Adrenal gland (tissue), 12 donors: ENCODE measurements around the gene SMAD3. TPM values are rescaled to one million over a fixed set of nuclear protein-coding genes. Genes with fewer than 3 reads are reported as not detected.

Source experiments
- DNase-seq, 7 donors: peaks; one replicate each; pipeline ENCODE4 v3.0.0-alpha.2; 2019 to 2020
- H3K27ac ChIP-seq, 5 donors: fragments of 200-600 bp; sonication (generic) in 4 of 5; 1 replicate in 3 of 5; 2 replicates in 2 of 5; pipeline versions ENCODE4 v1.5.1 to v1.8.0; 2016 to 2020; ENCODE audit warnings: mild to moderate bottlenecking in 1 of 5
- H3K27me3 ChIP-seq: fragments of 200-600 bp; 2 replicates; pipeline ENCODE4 v1.8.0; 2021
- H3K36me3 ChIP-seq, 2 donors: fragments of 200-600 bp; replicated peaks in 1 of 2; 1 replicate in 1 of 2; 2 replicates in 1 of 2; pipeline versions ENCODE4 v1.5.1 to v1.8.0; 2018 to 2022
- H3K4me1 ChIP-seq, 2 donors: fragments of 200-600 bp; replicated peaks in 1 of 2; 1 replicate in 1 of 2; 2 replicates in 1 of 2; pipeline versions ENCODE4 v1.5.1 to v1.8.0; 2018 to 2021
- H3K4me3 ChIP-seq, 4 donors: fragments of 200-600 bp; sonication (generic) in 3 of 4; one replicate each; pipeline ENCODE4 v1.5.1; 2016 to 2018
- H3K9me3 ChIP-seq, 3 donors: fragments of 200-600 bp; sonication (generic) in 1 of 3; replicated peaks in 1 of 3; 1 replicate in 2 of 3; 2 replicates in 1 of 3; pipeline versions ENCODE4 v1.5.1 to v1.8.0; 2016 to 2021
- POLR2A ChIP-seq, 2 donors: fragments of 450-650 bp; IDR thresholded peaks; one replicate each; pipeline ENCODE4 v1.6.1; 2017; ENCODE audit warnings: antibody characterized with exemption in 2 of 2, mild to moderate bottlenecking in 2 of 2, moderate library complexity in 1 of 2
- WGBS, 4 donors: extraction: QIAGEN DNeasy Blood & Tissue Kit in 2 of 4; methylation state at CpG; one replicate each; pipeline versions ENCODE4 v1.1.5 to v1.1.7; 2013 to 2017; 5-methylcytosine and 5-hydroxymethylcytosine counted together
- intact Hi-C, 2 donors: fragments of 100-400 bp; cut with DNase I; formaldehyde crosslinking; loops; one replicate each; pipeline versions ENCODE4 v1.14.1 to v1.15.0; 2022 to 2023
- polyA plus RNA-seq, 3 donors: library from polyadenylated mRNA; stranded (reverse); fragments of 200-250 nt in 2 of 3; fragments of 350-450 nt in 1 of 3; fragmentation: Illumina TruSeq in 1 of 3; extraction: RNeasy Lipid Tissue Mini Kit (QIAGEN cat#74804) in 1 of 3; gene quantifications; one replicate each; pipeline ENCODE4 v1.2.3, GENCODE V29; 2013 to 2014
- total RNA-seq, 9 donors: library from RNA; depleted of rRNA in 4 of 9; stranded (reverse); fragments of >200 nt in 4 of 9; fragments of 120-200 nt in 1 of 9; fragmentation: NEBNext Ultra II Directional in 1 of 9; extraction: Animal tissue kit (Norgen Biotek cat#: 25700) in 1 of 9; gene quantifications; one replicate each; pipeline versions ENCODE4 v1.1.0 to v1.2.4, GENCODE V29; 2013 to 2023
- TF ChIP-seq, protein P1 (sequence below), 6 experiments: fragments of 450-650 bp in 4 of 6; fragments of 200-600 bp in 2 of 6; sonication (generic) in 1 of 6; IDR thresholded peaks; 1 replicate in 5 of 6; 2 replicates in 1 of 6; pipeline versions ENCODE4 v1.5.1 to v1.8.0; 2016 to 2021; ENCODE audit warnings: antibody characterized with exemption in 6 of 6, mild to moderate bottlenecking in 2 of 6, moderate library complexity in 1 of 6
- donor health status: healthy with polysubstance abuse.
- donor health status: Bipolar disorder and iron deficiency.
- donor health status: DM: yes; HTN: yes; CAD: no.
- donor health status: DM: no; HTN: no; CAD: no.
- donor health status: DM: no; HTN: no; CAD: no.
- donor health status: DM: yes; HTN: yes; CAD: no.

Gene SMAD3
- total and polyA plus RNA-seq, 12 donors, result 6.4 to 92.0 (median 8.0) TPM

DNA sequence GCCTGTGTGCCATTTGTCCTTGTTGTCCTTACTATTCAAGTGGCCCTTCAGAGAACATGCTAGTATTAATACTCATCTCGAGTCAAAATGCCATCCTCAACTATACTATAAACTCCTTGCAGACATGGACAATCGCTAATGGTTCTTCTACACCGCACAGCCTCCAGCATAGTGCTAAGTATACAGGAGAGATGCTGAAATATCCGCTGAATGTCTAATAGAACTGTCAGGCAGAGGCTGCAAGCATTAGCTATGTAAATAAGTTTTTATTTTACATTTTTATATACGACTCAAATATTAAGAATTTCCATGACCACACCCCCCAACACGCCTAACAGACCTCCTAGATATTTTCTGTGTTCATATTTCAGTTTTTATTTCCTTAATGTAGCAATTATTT lies 149.7 kb downstream of the SMAD3 start:
- H3K36me3 ChIP-seq, result no peaks in the 10 kb centered on the region
- no peaks in the 10 kb centered on the region for H3K4me1 ChIP-seq
- intact Hi-C loops, result no loop called here
- no peak overlapping the region for H3K27ac ChIP-seq
- no peaks in the 10 kb centered on the region for H3K27me3 ChIP-seq
- DNase-seq, result no peak
- 88 to 98% (median 93%) methylated on average over 6 of the region's 6 CpGs for WGBS, 4 donors
- no peaks in the 10 kb centered on the region for H3K9me3 ChIP-seq
- H3K4me3 ChIP-seq, result no peak overlapping the region
- TF ChIP-seq, protein P1, sequence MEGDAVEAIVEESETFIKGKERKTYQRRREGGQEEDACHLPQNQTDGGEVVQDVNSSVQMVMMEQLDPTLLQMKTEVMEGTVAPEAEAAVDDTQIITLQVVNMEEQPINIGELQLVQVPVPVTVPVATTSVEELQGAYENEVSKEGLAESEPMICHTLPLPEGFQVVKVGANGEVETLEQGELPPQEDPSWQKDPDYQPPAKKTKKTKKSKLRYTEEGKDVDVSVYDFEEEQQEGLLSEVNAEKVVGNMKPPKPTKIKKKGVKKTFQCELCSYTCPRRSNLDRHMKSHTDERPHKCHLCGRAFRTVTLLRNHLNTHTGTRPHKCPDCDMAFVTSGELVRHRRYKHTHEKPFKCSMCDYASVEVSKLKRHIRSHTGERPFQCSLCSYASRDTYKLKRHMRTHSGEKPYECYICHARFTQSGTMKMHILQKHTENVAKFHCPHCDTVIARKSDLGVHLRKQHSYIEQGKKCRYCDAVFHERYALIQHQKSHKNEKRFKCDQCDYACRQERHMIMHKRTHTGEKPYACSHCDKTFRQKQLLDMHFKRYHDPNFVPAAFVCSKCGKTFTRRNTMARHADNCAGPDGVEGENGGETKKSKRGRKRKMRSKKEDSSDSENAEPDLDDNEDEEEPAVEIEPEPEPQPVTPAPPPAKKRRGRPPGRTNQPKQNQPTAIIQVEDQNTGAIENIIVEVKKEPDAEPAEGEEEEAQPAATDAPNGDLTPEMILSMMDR (IDR thresholded peaks at IDR 0.05), result no peak
- no peak for TF ChIP-seq POLR2A (IDR thresholded peaks at IDR 0.05)

DNA sequence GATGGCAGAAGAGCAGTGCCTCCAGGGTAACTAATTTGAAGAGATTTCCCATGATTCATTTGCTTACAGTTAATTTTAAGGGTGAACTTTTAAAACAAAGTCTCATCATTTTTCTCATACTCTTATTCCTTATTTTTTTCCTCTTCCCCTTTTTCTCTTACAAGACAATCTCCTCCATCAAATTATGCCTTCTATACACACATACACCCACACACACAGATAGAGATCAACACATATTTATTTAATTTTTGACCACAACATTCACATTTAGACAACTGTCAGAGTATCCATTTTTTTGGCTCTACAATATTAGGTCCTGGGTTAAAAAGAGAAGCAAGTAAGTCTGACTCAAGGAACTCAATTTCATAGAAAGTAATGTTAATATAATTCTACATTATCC lies 151.5 kb downstream of the SMAD3 start:
- no peaks in the 10 kb centered on the region for H3K4me1 ChIP-seq
- H3K9me3 ChIP-seq, result no peaks in the 10 kb centered on the region
- no peak for TF ChIP-seq POLR2A (IDR thresholded peaks at IDR 0.05)
- intact Hi-C loops, result no loop called here
- no peak overlapping the region for H3K27ac ChIP-seq
- no peaks in the 10 kb centered on the region for H3K36me3 ChIP-seq
- no peak for DNase-seq
- H3K4me3 ChIP-seq, result no peak overlapping the region
- H3K27me3 ChIP-seq, result no peaks in the 10 kb centered on the region

DNA sequence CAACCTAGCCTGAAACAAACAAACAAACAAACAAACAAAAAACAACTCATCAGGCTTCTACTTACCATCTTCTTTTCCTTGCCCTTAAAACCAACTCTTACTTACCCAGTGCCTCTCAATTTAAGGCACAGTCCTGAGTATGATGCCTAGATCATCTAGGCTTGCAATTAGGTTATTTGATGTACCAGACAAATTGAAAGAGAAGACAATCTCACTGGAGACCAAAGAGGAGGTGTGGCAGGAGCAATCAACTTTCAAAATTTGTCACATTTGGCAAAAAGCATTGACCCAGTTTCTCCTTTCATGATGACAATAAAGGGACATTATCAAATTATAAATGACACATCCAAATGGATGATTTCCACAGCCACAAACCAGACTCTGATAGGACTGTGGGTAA lies 153.0 kb downstream of the SMAD3 start:
- Histone ChIP-seq H3K4me1 (no peaks in the 10 kb centered on the region), H3K4me3 (no peak overlapping the region), H3K27ac (no peak overlapping the region), H3K27me3 (no peaks in the 10 kb centered on the region), H3K36me3 (no peaks in the 10 kb centered on the region), H3K9me3 (no peaks in the 10 kb centered on the region)
- TF ChIP-seq, protein P1 (IDR thresholded peaks at IDR 0.05), result no peak
- no peak for TF ChIP-seq POLR2A (IDR thresholded peaks at IDR 0.05)
- intact Hi-C loops, result no loop called here
- DNase-seq, result no peak

DNA sequence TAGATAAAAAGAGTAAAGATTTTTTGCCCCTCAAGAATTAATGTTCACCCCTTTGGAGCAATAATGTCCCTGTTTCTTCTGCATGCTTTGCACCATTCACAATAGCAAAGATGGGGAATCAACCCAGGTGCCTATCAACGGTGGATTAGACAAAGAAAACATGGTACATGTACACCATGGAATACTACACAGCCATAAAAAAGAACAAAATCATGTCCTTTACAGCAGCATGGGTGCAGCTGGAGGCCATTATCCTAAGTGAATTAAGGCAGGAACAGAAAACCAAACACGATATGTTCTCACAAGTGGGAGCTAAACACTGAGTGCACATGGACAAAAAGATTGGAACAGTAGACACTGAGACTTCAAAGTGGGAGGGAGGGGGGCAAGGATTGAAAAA lies 153.9 kb downstream of the SMAD3 start:
- Histone ChIP-seq H3K9me3 (no peaks in the 10 kb centered on the region), H3K27me3 (no peaks in the 10 kb centered on the region), H3K4me1 (no peaks in the 10 kb centered on the region), H3K4me3 (no peak overlapping the region), H3K36me3 (no peaks in the 10 kb centered on the region), H3K27ac (no peak overlapping the region)
- intact Hi-C loops, result no loop called here
- no peak for DNase-seq
- TF ChIP-seq, protein P1 (IDR thresholded peaks at IDR 0.05), result no peak
- no peak for TF ChIP-seq POLR2A (IDR thresholded peaks at IDR 0.05)
- 98 to 99% (median 98%) methylated on average over 2 of the region's 2 CpGs for WGBS, 4 donors

DNA sequence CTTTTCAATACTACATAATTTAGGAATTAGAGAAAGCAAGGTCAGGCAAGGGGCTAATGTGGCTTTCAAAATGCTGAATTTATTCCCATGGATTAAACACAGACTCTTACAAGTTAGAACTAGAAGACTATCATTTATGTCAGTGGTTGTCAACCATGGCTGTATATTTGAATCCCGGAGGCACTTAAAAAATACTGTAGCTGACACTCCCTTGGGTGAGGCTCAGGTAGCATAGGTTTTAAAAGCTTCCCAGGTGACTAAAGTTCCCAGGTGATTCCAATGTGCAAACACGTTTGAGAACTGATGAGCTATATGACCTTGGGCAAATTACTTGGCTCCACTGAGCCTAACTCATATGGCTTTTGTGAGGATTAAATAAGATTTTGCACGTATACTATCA lies 159.5 kb downstream of the SMAD3 start:
- TF ChIP-seq, protein P1 (IDR thresholded peaks at IDR 0.05), result no peak
- no peak for TF ChIP-seq POLR2A (IDR thresholded peaks at IDR 0.05)
- H3K36me3 ChIP-seq, result no peaks in the 10 kb centered on the region
- H3K27ac ChIP-seq, result no peak overlapping the region
- H3K4me1 ChIP-seq, result no peaks in the 10 kb centered on the region
- WGBS, 4 donors, result 83 to 93% (median 84%) methylated on average over 3 of the region's 3 CpGs
- no peaks in the 10 kb centered on the region for H3K9me3 ChIP-seq
- no peak for DNase-seq
- H3K27me3 ChIP-seq, result no peaks in the 10 kb centered on the region
- H3K4me3 ChIP-seq, result no peak overlapping the region
- intact Hi-C loops, result no loop called here
